ENCODE data around the gene CDH23. TPM values are rescaled to one million over a fixed set of nuclear protein-coding genes. Genes with fewer than 3 reads are reported as not detected.
"Not testable (repeated sequence)": the region's sequence is repeated elsewhere in the genome, so short reads cannot be mapped to it uniquely, and the experiment has no call there.

CDH23 gene
- total RNA-seq, 2 experiments from 2014 or later, result 4.7 to 4.9 TPM

DNA sequence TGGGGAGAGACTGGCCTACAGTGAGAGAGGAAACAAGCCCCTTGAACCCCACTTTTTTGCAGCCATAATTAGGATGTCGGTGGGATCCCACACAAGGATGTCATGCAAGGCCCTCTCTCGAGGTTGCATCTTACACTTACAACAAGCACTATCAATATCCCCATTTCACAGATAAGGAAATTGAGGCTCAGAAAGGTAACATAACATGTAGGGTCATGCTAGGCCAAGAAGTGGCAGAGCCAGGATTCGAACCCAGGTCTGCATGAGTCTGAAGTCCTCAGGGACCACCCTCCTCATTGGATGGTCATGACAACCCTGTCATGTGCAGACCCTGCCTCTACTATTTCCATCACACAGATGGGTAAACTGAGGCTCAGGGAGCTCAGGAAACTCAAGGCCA, 199.4 kb downstream of the CDH23 start:
- POLR2A ChIA-PET, result no interaction called here
- Mint-ChIP-seq H3K27me3 (ENCODE audit: low read depth) (peaks cover 6% of the 10 kb centered on the region), H3K9me3 (ENCODE audit: insufficient read depth) (no peaks in the 10 kb centered on the region), H3K4me1 (ENCODE audit: low read depth) (no peaks in the 10 kb centered on the region), H3K27ac (no peak overlapping the region), H3K36me3 (ENCODE audit: low read depth) (no peaks in the 10 kb centered on the region), H3K4me3 (no peak overlapping the region)
- DNase-seq (no peak), ATAC-seq (no peak)
- CTCF ChIA-PET, result no interaction called here

- peaks cover 6% of the 10 kb centered on the region for H3K27me3 Mint-ChIP-seq (ENCODE audit: low read depth)
- no peak for ATAC-seq
- ChIA-PET CTCF (interaction anchor here (0.8 kb wide), 1 partner anchor 29 kb away, joined by 3 read pairs; no protein-coding TSS in a partner anchor), POLR2A (no interaction called here)
- DNase-seq, result no peak
- no peaks in the 10 kb centered on the region for H3K9me3 Mint-ChIP-seq (ENCODE audit: insufficient read depth)
- no peak overlapping the region for H3K27ac Mint-ChIP-seq
- no peaks in the 10 kb centered on the region for H3K4me1 Mint-ChIP-seq (ENCODE audit: low read depth)
- no peaks in the 10 kb centered on the region for H3K36me3 Mint-ChIP-seq (ENCODE audit: low read depth)
- no peak overlapping the region for H3K4me3 Mint-ChIP-seq
Observed at GRCh38 chr10:71596759-71597158, 200.0 kb downstream of the CDH23 start.

DNA sequence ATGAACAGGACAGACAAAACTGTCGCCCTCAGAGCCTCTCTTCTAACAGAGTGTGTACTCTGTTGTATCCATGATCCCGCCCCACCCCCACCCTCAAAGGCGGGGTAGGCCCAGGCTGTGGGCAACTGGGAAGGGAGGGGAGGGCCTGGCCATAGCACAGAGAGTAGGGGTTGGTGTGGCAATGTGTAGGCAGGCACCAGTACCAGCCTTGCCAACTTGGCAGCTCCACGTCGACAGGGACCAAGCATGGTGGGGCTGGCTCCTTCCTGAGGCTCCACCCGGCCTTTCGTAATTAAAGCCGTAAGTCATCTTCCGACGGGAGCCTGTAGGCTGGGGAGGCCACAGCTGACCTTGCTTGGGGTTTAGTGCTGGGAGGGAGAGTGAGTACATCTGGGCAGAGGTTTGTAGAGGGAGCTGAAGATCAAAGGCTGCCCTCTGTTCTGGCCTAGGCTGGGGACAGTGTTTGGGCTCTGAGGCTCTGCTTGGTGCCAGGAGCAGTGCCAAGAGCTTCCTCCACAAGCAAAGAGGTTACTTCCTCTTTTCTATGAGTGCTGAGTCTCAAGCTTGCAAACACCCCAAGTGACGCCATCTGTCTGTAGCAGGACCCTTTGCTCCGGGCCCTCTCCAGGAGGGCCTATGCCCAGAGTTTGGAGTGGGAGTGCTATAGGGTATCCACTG, 201.2 kb downstream of the CDH23 start:
- no peak overlapping the region for H3K27ac Mint-ChIP-seq

GRCh38 chr10:71598621-71599055, 201.9 kb downstream of the CDH23 start:
- Mint-ChIP-seq H3K27me3 (ENCODE audit: low read depth) (no peaks in the 10 kb centered on the region), H3K4me3 (no peak overlapping the region), H3K36me3 (ENCODE audit: low read depth) (no peaks in the 10 kb centered on the region), H3K27ac (no peak overlapping the region), H3K4me1 (ENCODE audit: low read depth) (no peaks in the 10 kb centered on the region), H3K9me3 (ENCODE audit: insufficient read depth) (no peaks in the 10 kb centered on the region)
- no peak for ATAC-seq
- POLR2A ChIA-PET, result no interaction called here
- no peak for DNase-seq
- CTCF ChIA-PET, result interaction anchor here (0.9 to 1.4 kb wide), 2 partner anchors 9 to 29 kb away, joined by 3 read pairs; no protein-coding TSS in a partner anchor

More for the DNA sequence above, 201.2 kb downstream of the CDH23 start:
- no peaks in the 10 kb centered on the region for H3K4me1 Mint-ChIP-seq (ENCODE audit: low read depth)
- no peak for DNase-seq
- ChIA-PET POLR2A (no interaction called here), CTCF (interaction anchor here (0.8 to 1.4 kb wide), 3 partner anchors 10 to 28 kb away, joined by 3 read pairs; no protein-coding TSS in a partner anchor)
- H3K27me3 Mint-ChIP-seq (ENCODE audit: low read depth), result no peaks in the 10 kb centered on the region
- H3K9me3 Mint-ChIP-seq (ENCODE audit: insufficient read depth), result no peaks in the 10 kb centered on the region
- no peaks in the 10 kb centered on the region for H3K36me3 Mint-ChIP-seq (ENCODE audit: low read depth)
- H3K4me3 Mint-ChIP-seq, result no peak overlapping the region
- ATAC-seq, result no peak

DNA sequence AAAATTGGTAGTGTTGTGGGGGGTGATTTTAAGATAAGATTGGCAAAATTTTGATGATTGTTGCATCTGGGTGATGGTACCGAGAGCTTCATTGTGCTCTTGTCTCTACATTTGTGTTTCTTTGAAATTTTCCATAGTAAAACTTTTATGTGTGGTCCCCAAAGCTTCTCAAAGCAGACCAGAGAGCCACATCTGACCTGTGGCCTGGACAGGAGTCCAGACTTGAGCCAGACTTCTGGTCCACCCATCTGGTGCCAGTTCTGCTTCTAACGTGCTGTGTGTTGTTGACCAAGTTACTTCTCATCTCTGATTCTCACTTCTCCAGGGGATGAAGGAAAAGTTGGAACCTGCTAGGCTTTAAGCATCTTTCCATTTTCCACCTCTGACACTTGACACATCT, 202.8 kb downstream of the CDH23 start:
- ChIA-PET POLR2A (no interaction called here), CTCF (no interaction called here)
- H3K9me3 Mint-ChIP-seq (ENCODE audit: insufficient read depth), result no peaks in the 10 kb centered on the region
- no peaks in the 10 kb centered on the region for H3K27me3 Mint-ChIP-seq (ENCODE audit: low read depth)
- DNase-seq (no peak), ATAC-seq (no peak)
- H3K4me3 Mint-ChIP-seq, result no peak overlapping the region
- H3K36me3 Mint-ChIP-seq (ENCODE audit: low read depth), result no peaks in the 10 kb centered on the region
- H3K4me1 Mint-ChIP-seq (ENCODE audit: low read depth), result no peaks in the 10 kb centered on the region
- H3K27ac Mint-ChIP-seq, result no peak overlapping the region

- POLR2A ChIA-PET, result interaction anchor here (0.5 kb wide), 1 partner anchor 159 kb away, joined by 5 read pairs; no protein-coding TSS in a partner anchor
- H3K4me3 Mint-ChIP-seq; H3K27me3 Mint-ChIP-seq (ENCODE audit: low read depth); H3K27ac Mint-ChIP-seq; CTCF ChIA-PET; H3K36me3 Mint-ChIP-seq (ENCODE audit: low read depth); H3K4me1 Mint-ChIP-seq (ENCODE audit: low read depth); ATAC-seq; DNase-seq; H3K9me3 Mint-ChIP-seq (ENCODE audit: insufficient read depth): not testable (repeated sequence)
Observed at GRCh38 chr10:71600242-71600641, 203.5 kb downstream of the CDH23 start.

- Mint-ChIP-seq H3K27ac (no peak overlapping the region), H3K4me1 (ENCODE audit: low read depth) (no peaks in the 10 kb centered on the region), H3K36me3 (ENCODE audit: low read depth) (no peaks in the 10 kb centered on the region), H3K27me3 (ENCODE audit: low read depth) (no peaks in the 10 kb centered on the region), H3K9me3 (ENCODE audit: insufficient read depth) (no peaks in the 10 kb centered on the region), H3K4me3 (no peak overlapping the region)
- DNase-seq (no peak), ATAC-seq (no peak)
- ChIA-PET POLR2A (interaction anchor here (0.5 kb wide), 1 partner anchor 159 kb away, joined by 5 read pairs; no protein-coding TSS in a partner anchor), CTCF (no interaction called here)
Observed at GRCh38 chr10:71600849-71601248, 204.1 kb downstream of the CDH23 start.

GRCh38 chr10:71601273-71601672, 204.6 kb downstream of the CDH23 start:
- H3K9me3 Mint-ChIP-seq (ENCODE audit: insufficient read depth), result no peaks in the 10 kb centered on the region
- no peak overlapping the region for H3K27ac Mint-ChIP-seq
- ChIA-PET CTCF (no interaction called here), POLR2A (no interaction called here)
- H3K4me3 Mint-ChIP-seq, result no peak overlapping the region
- DNase-seq (no peak), ATAC-seq (no peak)
- no peaks in the 10 kb centered on the region for H3K4me1 Mint-ChIP-seq (ENCODE audit: low read depth)
- no peaks in the 10 kb centered on the region for H3K27me3 Mint-ChIP-seq (ENCODE audit: low read depth)
- H3K36me3 Mint-ChIP-seq (ENCODE audit: low read depth), result no peaks in the 10 kb centered on the region

- CTCF ChIA-PET, result no interaction called here
- Mint-ChIP-seq H3K27ac (no peak overlapping the region), H3K4me1 (ENCODE audit: low read depth) (no peaks in the 10 kb centered on the region), H3K4me3 (no peak overlapping the region), H3K27me3 (ENCODE audit: low read depth) (no peaks in the 10 kb centered on the region), H3K9me3 (ENCODE audit: insufficient read depth) (no peaks in the 10 kb centered on the region), H3K36me3 (ENCODE audit: low read depth) (no peaks in the 10 kb centered on the region)
- DNase-seq, result no peak
- POLR2A ChIA-PET, result no interaction called here
- no peak for ATAC-seq
Observed at GRCh38 chr10:71603150-71603549, 206.4 kb downstream of the CDH23 start.

DNA sequence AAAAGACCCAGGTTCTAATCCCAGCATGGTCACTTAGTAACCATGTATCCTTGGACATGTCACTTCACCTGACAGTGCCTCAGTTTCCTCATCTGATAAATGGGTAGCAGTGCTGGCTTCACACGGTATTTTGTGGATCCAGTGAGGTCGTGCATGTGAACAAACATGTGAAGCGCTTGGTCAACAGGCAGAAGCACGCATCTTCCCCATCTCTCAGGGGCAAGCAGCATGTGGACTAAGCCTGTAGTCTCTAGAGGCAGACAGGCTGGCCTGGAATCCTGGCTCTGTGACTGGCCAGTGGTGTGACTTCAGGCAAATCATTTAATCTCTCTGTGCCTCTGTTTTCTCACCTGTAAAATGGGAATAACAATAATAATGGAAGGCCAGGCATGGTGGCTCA, 207.0 kb downstream of the CDH23 start:
- no peaks in the 10 kb centered on the region for H3K27me3 Mint-ChIP-seq (ENCODE audit: low read depth)
- ChIA-PET POLR2A (no interaction called here), CTCF (no interaction called here)
- no peak overlapping the region for H3K27ac Mint-ChIP-seq
- H3K4me1 Mint-ChIP-seq (ENCODE audit: low read depth), result no peaks in the 10 kb centered on the region
- DNase-seq, result no peak
- no peaks in the 10 kb centered on the region for H3K36me3 Mint-ChIP-seq (ENCODE audit: low read depth)
- H3K9me3 Mint-ChIP-seq (ENCODE audit: insufficient read depth), result no peaks in the 10 kb centered on the region
- no peak for ATAC-seq
- no peak overlapping the region for H3K4me3 Mint-ChIP-seq

DNA sequence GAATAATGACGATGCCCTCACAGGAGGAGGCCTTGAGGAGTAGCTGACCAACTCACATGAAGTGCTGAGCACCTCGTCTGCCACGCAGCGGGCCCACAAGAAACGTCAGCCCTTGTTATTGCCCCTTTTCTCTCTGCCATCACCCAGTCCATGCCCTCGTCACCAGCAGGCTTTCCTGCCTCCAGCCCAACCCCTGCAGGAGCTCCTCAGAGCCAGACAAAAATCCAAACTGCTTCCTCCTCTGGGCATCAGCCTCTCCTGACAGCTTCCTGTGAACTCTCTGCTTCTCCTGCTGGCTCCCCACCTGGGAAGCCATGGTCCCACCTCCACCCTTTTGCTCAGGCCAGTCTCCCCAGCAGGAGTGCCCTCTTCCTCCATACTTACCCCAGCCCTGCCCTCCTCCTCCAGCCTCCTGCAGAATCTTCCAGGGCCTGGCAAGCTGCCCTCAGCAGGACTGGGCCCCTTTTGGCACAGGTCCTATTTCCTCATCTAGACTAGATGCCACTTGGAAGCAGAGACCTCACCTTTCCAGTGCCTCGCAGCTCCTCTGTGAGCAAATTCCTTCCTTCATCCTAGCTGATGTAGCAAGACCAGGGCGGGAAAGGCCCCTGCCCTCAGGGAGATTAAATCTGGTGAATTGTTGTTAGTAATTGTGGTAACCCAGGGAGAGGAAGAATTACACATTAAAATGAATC, 207.8 kb downstream of the CDH23 start:
- CTCF ChIA-PET, result no interaction called here
- no peaks in the 10 kb centered on the region for H3K4me1 Mint-ChIP-seq (ENCODE audit: low read depth)
- no peak overlapping the region for H3K27ac Mint-ChIP-seq
- H3K4me3 Mint-ChIP-seq, result no peak overlapping the region
- H3K9me3 Mint-ChIP-seq (ENCODE audit: insufficient read depth), result no peaks in the 10 kb centered on the region
- no peak for ATAC-seq
- no peaks in the 10 kb centered on the region for H3K36me3 Mint-ChIP-seq (ENCODE audit: low read depth)
- DNase-seq, result no peak
- H3K27me3 Mint-ChIP-seq (ENCODE audit: low read depth), result no peaks in the 10 kb centered on the region
- POLR2A ChIA-PET, result no interaction called here

DNA sequence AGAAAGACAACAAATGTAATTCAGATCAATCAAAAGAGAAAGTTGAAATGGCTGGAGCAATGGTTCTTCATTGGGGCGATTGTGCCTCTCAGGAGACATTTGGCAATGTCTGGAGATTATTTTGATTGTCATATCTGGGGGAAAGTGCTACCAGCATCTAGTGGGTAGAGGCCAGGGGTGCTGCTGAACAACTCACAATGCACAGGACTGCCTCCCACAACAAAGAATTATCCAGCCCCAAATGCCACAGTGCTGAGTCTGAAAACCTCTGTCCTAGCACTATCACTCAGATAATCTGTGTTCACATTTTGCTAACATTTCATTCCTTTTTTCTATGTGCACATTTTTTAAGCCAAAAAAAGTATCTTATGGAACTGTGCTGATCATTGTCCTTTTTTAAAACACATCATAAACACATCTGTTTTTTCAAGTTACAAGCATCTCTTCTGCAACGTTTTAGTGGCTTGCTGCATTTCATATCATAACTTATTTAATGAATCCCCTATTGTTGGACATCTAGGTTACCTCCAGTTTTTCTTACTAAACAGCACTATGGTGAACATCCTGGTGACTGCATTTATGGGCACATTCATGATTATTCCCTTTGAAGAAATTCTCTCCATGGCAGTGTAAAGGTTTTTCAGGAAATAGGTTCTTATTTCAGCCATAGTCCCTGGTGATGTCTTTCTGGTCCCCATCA, 208.7 kb downstream of the CDH23 start:
- CTCF ChIA-PET, result no interaction called here
- H3K4me3 Mint-ChIP-seq, result no peak overlapping the region
- no peak for ATAC-seq
- POLR2A ChIA-PET, result no interaction called here
- no peak for DNase-seq
- H3K27ac Mint-ChIP-seq, result no peak overlapping the region
- no peaks in the 10 kb centered on the region for H3K36me3 Mint-ChIP-seq (ENCODE audit: low read depth)
- no peaks in the 10 kb centered on the region for H3K4me1 Mint-ChIP-seq (ENCODE audit: low read depth)
- H3K27me3 Mint-ChIP-seq (ENCODE audit: low read depth), result no peaks in the 10 kb centered on the region
- H3K9me3 Mint-ChIP-seq (ENCODE audit: insufficient read depth), result no peaks in the 10 kb centered on the region

Data from activated CD8-positive, alpha-beta T cell treated with anti-CD3 and anti-CD28 coated beads, Interleukin-2, amount 10 ng/mL, durations not matched to agents 7 days and 5 days (primary cell).